GM12865 (cell line): ENCODE results near the gene EFCAB12.
A peak's percentile ranks its signal among the peaks of the same experiment; 100 is the strongest.

Experiments used
- DNase-seq: peaks from one replicate; pipeline ENCODE4 v3.0.0; 2010; ENCODE audit warnings: low read depth
- H3K4me3 ChIP-seq: 2 replicates; pipeline ENCODE4 v1.5.1; 2011; ENCODE audit warnings: mild to moderate bottlenecking, low read depth, low read length, control low read depth
- CTCF ChIP-seq: IDR thresholded peaks from 2 replicates; pipeline ENCODE4 v1.5.1; 2011; ENCODE audit warnings: low read length, control low read depth, low read depth, inconsistent platforms; ENCODE audit not compliant: insufficient read depth; ENCODE audit errors: missing control alignments

Gene EFCAB12

GRCh38 chr3:129440618-129441190, 12.3 kb upstream of the EFCAB12 start:
- DNase-seq, result no peak
- TF ChIP-seq CTCF, result no peak
- H3K4me3 ChIP-seq, result peak overlapping the region; percentile 96

- TF ChIP-seq CTCF, result no peak
- H3K4me3 ChIP-seq, result peak within 1 kb of the TSS; percentile 96
- peak; percentile 100 for DNase-seq
These were observed 11.6 kb upstream of the EFCAB12 start, which contains the start of the genes IFT122 and MBD4 for GRCh38 chr3:129439817-129440617. TSS of gene IFT122 (plus strand) at chr3:129440224. CDS start at chr3:129440331, 107 bp downstream. TSS of gene MBD4 (minus strand) at chr3:129439948. CDS start at chr3:129439833, 115 bp downstream.

- H3K4me3 ChIP-seq, result peak overlapping the region; percentile 96
- peak; percentile 71 for DNase-seq
- TF ChIP-seq CTCF, result no peak
These were observed 10.9 kb upstream of the EFCAB12 start for GRCh38 chr3:129439226-129439816.

- no peak for TF ChIP-seq CTCF
- DNase-seq, result no peak
- peak overlapping the region; percentile 50 for H3K4me3 ChIP-seq
These were observed 6.9 kb upstream of the EFCAB12 start for GRCh38 chr3:129435367-129435766.

GRCh38 chr3:129434140-129434539, 5.7 kb upstream of the EFCAB12 start:
- H3K4me3 ChIP-seq, result no peak overlapping the region; the same call in 1 of the 2 replicates
- DNase-seq, result no peak
- no peak for TF ChIP-seq CTCF

GRCh38 chr3:129433565-129433964, 5.1 kb upstream of the EFCAB12 start:
- no peak for DNase-seq
- H3K4me3 ChIP-seq, result no peak overlapping the region
- no peak for TF ChIP-seq CTCF
